ENCODE results near the gene CDC23. TPM values are rescaled to one million over a fixed set of nuclear protein-coding genes. Genes with fewer than 3 reads are reported as not detected.

Gene CDC23
- total RNA-seq, 1 experiment from 2014 or later: 40.0 TPM

- CTCF ChIA-PET: interaction anchor here (0.6 to 1.6 kb wide), 9 partner anchors 9 to 325 kb away, joined by 3 to 9 read pairs (median 3); partner anchors contain the start of genes EGR1 and KDM3B
- no peak overlapping the region for H2AFZ ChIP-seq (ENCODE audit: low read depth, low read length, poor library complexity, severe bottlenecking)
- H3K9me3 ChIP-seq (ENCODE audit: control insufficient read depth in 1 of 2, insufficient read depth in 1 of 2, low read depth in 1 of 2, low read length in 2 of 2): no peaks in the 10 kb centered on the region
- peak overlapping the region; percentile 88 to 99 for H3K4me3 ChIP-seq (replicated peaks in 1 of 2; ENCODE audit: low read depth in 1 of 2, low read length in 2 of 2)
- peak overlapping the region; percentile 86 for H3K4me2 ChIP-seq (ENCODE audit: low read length)
- POLR2A ChIA-PET: interaction anchor here (1.0 to 1.4 kb wide), 2 partner anchors 152 to 159 kb away, joined by 3 to 4 read pairs; partner anchors contain the start of genes CDC25C and FAM53C
- BruUV-seq (replicated peaks): TSS peak; percentile 78
- H3K27ac ChIP-seq (ENCODE audit: low read depth, low read length): peak overlapping the region; percentile 82
- peaks cover 63% of the 10 kb centered on the region for H3K79me2 ChIP-seq (ENCODE audit: insufficient read depth, low read length)
- peak overlapping the region; percentile 86 for H3K9ac ChIP-seq (ENCODE audit: low read length)
- H3K27me3 ChIP-seq (ENCODE audit: insufficient read depth, low read length): no peaks in the 10 kb centered on the region
- RAD21 ChIA-PET (ENCODE audit: low non-redundant PET in 1 of 2, low total read pairs in 2 of 2, uncharacterized antibody in 2 of 2, unreplicated experiment in 2 of 2): interaction anchor here (0.6 to 0.8 kb wide), 2 partner anchors 104 to 313 kb away, joined by 3 to 4 read pairs; no protein-coding TSS in a partner anchor
- peaks cover 0 to 10% of the 10 kb centered on the region in 2 experiments; a peak in 1 of 4 replicates for H3K4me1 ChIP-seq (ENCODE audit: control insufficient read depth in 1 of 2, insufficient read depth in 2 of 2, low read length in 2 of 2)
- H4K20me1 ChIP-seq (ENCODE audit: insufficient read depth): no peaks in the 10 kb centered on the region
- H3K9me2 ChIP-seq (ENCODE audit: insufficient read depth): no peaks in the 10 kb centered on the region
- DNase-seq (ENCODE audit: low read depth, low spot score): no peak
- peaks cover 41 to 48% of the 10 kb centered on the region in 2 experiments for H3K36me3 ChIP-seq (ENCODE audit: control insufficient read depth in 1 of 2, insufficient read depth in 2 of 2, low read length in 2 of 2)
- intact Hi-C loops (cut with micrococcal nuclease): loop anchor here (5.0 kb wide), 1 partner anchor 173 kb away; the partner anchor contains the start of gene KDM3B
- TF ChIP-seq RAD21 (IDR thresholded peaks at IDR 0.05; ENCODE audit: low read depth): no peak
- peak; percentile 17 for TF ChIP-seq YY1 (IDR thresholded peaks at IDR 0.05; ENCODE audit: extremely low read depth, insufficient replicate concordance, low read depth, low read length)
- ATAC-seq: no peak; the same call in 1 of the 2 replicates
These were observed 33.8 kb downstream of the CDC23 start for GRCh38 chr5:138179277-138179857.

- H2AFZ ChIP-seq (ENCODE audit: low read depth, low read length, poor library complexity, severe bottlenecking): peak within 1 kb of the TSS; percentile 89
- no peaks in the 10 kb centered on the region for H3K9me3 ChIP-seq (ENCODE audit: control insufficient read depth in 1 of 2, insufficient read depth in 1 of 2, low read depth in 1 of 2, low read length in 2 of 2)
- peak within 1 kb of the TSS; percentile 86 for H3K4me2 ChIP-seq (ENCODE audit: low read length)
- no peaks in the 10 kb centered on the region for H3K9me2 ChIP-seq (ENCODE audit: insufficient read depth)
- peaks cover 68% of the 10 kb centered on the region for H3K79me2 ChIP-seq (ENCODE audit: insufficient read depth, low read length)
- no TSS peak for BruUV-seq (replicated peaks)
- peak within 1 kb of the TSS; percentile 86 for H3K9ac ChIP-seq (ENCODE audit: low read length)
- DNase-seq (ENCODE audit: low read depth, low spot score) (peak; percentile 94), ATAC-seq (peak; percentile 86)
- H3K36me3 ChIP-seq (ENCODE audit: control insufficient read depth in 1 of 2, insufficient read depth in 2 of 2, low read length in 2 of 2): peaks cover 35 to 42% of the 10 kb centered on the region in 2 experiments
- peaks cover 0 to 10% of the 10 kb centered on the region in 2 experiments; a peak in 1 of 4 replicates for H3K4me1 ChIP-seq (ENCODE audit: control insufficient read depth in 1 of 2, insufficient read depth in 2 of 2, low read length in 2 of 2)
- ChIA-PET CTCF (interaction anchor here (0.8 to 1.5 kb wide), 6 partner anchors 104 to 325 kb away, joined by 3 to 6 read pairs (median 4); partner anchors contain the start of genes EGR1 and KDM3B), RAD21 (ENCODE audit: low non-redundant PET in 1 of 2, low total read pairs in 2 of 2, uncharacterized antibody in 2 of 2, unreplicated experiment in 2 of 2) (interaction anchor here (0.6 to 0.8 kb wide), 2 partner anchors 104 to 314 kb away, joined by 3 to 4 read pairs; no protein-coding TSS in a partner anchor), POLR2A (interaction anchor here (0.5 to 1.4 kb wide), 3 partner anchors 55 to 159 kb away, joined by 3 to 4 read pairs (median 3); partner anchors contain the start of genes CDC25C and FAM53C)
- peak within 1 kb of the TSS; percentile 88 to 99 for H3K4me3 ChIP-seq (replicated peaks in 1 of 2; ENCODE audit: low read depth in 1 of 2, low read length in 2 of 2)
- peak within 1 kb of the TSS; percentile 82 for H3K27ac ChIP-seq (ENCODE audit: low read depth, low read length)
- no peaks in the 10 kb centered on the region for H3K27me3 ChIP-seq (ENCODE audit: insufficient read depth, low read length)
- intact Hi-C loops (cut with micrococcal nuclease): loop anchor here (5.0 kb wide), 1 partner anchor 174 kb away; the partner anchor contains the start of gene KDM3B
- no peaks in the 10 kb centered on the region for H4K20me1 ChIP-seq (ENCODE audit: insufficient read depth)
- no peak for TF ChIP-seq CEBPB (IDR thresholded peaks at IDR 0.05; ENCODE audit: low read depth)
- no peak for TF ChIP-seq FOSL1 (IDR thresholded peaks at IDR 0.05; ENCODE audit: low read depth)
- no peak for TF ChIP-seq RAD21 (IDR thresholded peaks at IDR 0.05; ENCODE audit: low read depth)
- no peak for TF ChIP-seq ELF1 (IDR thresholded peaks at IDR 0.05; ENCODE audit: borderline replicate concordance, low read depth)
- TF ChIP-seq EGR1 (IDR thresholded peaks at IDR 0.05; ENCODE audit: low read depth): no peak
- TF ChIP-seq MAX (IDR thresholded peaks at IDR 0.05): no peak
- peak; percentile 66; the same call in 1 of the 2 replicates for TF ChIP-seq ZFX (IDR thresholded peaks at IDR 0.05)
- TF ChIP-seq SRF (IDR thresholded peaks at IDR 0.05; ENCODE audit: low read depth): no peak
- TF ChIP-seq POLR2A (IDR thresholded peaks at IDR 0.05; ENCODE audit: borderline replicate concordance, extremely low read depth, insufficient read depth, insufficient read length): peak; percentile 92
- no peak for TF ChIP-seq TCF7L2 (IDR thresholded peaks at IDR 0.05; ENCODE audit: borderline replicate concordance, extremely low read depth, insufficient read depth, insufficient read length)
- TF ChIP-seq YY1 (IDR thresholded peaks at IDR 0.05; ENCODE audit: extremely low read depth, insufficient replicate concordance, low read depth, low read length): peak; percentile 99
- TF ChIP-seq POLR2AphosphoS5 (IDR thresholded peaks at IDR 0.05; ENCODE audit: low read depth, low read length): peak; percentile 93
- TF ChIP-seq REST (IDR thresholded peaks at IDR 0.05; ENCODE audit: low read depth): no peak
These were observed 34.4 kb downstream of the CDC23 start, which contains the start of the genes BRD8 and KIF20A for GRCh38 chr5:138178516-138179276. BRD8 (minus strand) TSS chr5:138178630; CDS start chr5:138178614, 16 bp downstream. KIF20A (plus strand) TSS chr5:138179112; CDS start chr5:138179681, 569 bp downstream.

Data from HCT116 (cell line).